Stimulated activated CD8-positive, alpha-beta memory T cell treated with anti-CD3 and anti-CD28 coated beads, Interleukin-12 subunit alpha, Interleukin-12 subunit beta, amount 100 ng/mL, for 24 hours (primary cell): ENCODE measurements around the gene COL4A2.

Experiments used
- DNase-seq: peaks from one replicate; pipeline ENCODE4 v3.0.0-alpha.2; 2020; ENCODE audit errors: extremely low read depth

Gene COL4A2

DNA sequence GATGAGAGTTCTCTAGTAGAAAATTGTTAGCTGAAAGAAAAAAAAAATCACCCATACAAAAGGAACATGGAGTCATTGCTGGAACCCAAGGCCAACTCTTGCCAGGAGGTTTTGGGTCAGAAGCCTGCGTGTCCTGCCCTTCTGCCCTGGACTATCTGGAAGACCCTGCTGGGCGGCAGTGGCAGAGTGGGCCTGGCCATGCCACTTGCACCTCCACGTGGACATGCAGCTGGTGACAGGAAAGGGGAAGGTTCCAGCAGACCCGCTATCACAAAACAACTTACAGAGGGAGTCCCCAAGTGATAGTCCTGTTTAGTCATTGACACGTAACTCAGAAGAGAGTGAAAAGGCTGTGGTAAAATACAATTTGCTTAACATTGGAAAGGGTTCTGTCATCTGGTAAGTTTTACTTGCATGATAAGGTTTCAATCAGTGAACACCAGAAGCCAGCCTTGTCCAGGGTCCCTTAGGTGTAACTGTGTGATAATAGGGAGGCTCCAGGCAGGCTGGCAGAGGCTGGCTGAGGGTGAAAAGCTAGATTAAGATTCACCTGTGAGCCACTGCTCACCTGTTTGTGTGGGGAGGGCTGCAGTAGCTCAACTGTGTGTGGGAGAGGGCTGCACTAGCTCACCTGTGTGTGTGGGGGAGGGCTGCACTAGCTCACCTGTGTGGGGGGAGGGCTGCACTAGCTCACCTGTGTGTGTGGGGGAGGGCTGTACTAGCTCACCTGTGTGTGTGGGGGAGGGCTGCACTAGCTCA lies 47.8 kb downstream of the COL4A2 start:
- DNase-seq: no peak

DNA sequence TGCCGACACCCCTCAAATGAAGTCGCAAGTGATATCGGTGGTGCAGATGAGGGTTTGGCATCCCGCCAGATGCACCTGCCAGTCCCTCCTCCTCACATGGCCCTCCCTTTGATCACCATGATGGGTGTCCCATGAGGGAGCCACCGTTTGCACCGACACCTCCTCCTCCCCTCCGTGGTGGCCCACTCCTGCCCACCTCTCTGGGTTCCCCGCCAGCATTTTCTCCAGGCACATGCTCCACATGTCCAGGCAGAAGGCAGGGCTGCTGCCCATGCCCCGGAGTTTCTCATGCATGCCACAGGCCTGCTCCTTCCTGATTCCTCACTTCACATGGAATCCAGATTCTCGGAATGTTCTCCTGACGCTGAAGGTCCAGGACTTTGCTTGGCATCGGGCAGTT lies 49.3 kb downstream of the COL4A2 start:
- DNase-seq: no peak

DNA sequence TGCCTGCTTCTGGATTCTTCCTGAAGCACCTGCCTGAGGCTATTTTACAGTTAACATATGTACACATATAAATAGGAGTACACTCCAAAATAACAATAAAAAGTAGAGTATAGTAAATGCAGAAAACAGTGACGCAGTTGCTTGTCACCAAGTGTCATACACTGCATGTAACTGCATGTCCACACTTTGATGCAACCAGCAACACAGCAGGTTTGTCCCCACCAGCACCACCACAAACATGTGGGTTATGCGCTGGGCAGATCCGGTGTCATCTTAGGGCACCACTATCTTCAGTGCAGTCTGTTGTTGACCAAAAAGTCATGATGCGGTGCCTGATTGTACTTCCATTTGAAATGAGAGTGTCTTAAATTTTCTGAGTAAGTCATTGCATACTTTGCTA lies 51.3 kb downstream of the COL4A2 start:
- DNase-seq: no peak

DNA sequence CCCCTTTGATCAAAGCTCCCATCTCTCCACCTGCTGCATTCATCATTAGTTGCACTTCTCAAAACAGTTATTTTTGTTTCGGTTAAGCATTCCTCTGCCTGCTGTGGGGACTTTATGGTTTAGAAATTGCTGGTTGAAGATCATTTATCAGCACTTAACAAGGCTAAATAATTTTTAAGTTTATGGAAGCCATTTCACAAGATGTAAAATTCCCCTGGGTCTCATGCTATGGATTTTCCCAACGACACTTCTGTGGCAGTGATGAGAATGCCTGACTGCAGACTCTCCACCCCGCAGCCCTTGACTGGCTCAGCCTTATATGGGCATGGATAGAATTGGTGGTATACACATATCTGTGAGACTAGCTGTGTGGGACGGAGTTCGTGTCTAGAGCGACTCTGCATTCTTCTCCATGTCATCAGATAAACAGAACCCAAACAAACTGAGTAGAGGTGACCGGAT lies 52.8 kb downstream of the COL4A2 start:
- DNase-seq: no peak

DNA sequence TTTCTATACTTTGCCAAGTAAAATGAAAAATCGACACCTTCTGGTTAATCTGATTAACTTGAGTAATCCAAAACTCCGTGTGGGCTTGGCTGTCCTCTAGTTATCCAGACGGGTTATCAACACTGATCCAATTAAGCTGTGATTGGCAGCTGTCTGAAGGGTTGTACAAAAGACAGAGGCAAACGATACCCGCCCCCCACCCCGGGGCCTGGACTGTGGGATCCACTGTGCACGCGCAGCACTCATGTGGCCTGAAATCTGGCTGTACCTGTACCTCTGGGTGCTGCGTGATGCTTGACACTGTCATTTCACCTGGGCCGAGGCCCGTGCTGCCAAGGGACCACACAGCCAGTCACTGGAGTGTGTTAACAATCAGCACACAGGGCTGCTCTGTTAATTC lies 53.5 kb downstream of the COL4A2 start:
- DNase-seq: no peak

DNA sequence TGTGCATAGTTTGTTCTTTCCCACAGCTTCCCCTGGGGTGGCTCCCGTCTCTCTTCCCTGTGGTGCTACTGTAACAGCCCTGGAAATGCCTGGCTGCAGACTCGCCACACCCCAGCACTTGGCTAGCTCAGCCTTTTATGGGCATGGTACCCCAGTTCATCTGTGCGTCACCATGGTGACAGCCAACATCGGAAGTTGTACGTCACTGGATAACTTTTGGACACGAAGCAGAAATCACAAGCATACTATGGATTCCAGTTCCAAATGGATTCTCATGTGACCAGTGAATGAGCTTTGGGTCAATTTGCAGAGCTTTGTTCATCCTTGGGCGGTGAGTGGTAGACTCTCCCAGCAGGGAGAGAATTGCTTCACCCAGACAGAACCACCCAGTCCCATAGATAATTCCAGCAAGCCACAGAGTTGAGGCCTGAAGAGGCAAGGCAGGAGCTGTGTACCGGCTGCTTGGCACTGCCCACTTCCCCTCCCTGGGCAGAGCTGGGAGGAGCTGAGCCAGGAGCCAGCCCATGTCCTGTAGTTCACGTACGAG lies 54.4 kb downstream of the COL4A2 start:
- DNase-seq: no peak

DNA sequence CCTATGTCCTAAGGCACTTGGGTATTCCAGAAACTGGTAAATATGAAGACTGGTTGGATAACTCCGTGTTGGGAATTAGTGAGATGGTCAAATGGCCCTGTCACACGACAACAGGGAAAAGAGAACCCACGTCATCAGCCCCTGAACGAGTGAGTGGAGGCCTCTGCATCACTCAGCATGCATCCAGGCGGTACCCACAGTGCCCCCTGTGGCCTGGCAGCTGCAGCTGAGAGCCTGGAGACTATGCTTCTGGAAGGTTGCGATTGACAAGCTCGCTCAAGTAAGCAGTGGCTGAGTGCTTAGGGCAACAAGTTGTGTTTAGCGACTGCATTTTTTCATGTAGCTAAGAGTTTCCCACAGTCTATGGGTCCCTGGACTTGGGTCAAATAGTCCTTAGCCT lies 55.9 kb downstream of the COL4A2 start:
- DNase-seq: no peak

DNA sequence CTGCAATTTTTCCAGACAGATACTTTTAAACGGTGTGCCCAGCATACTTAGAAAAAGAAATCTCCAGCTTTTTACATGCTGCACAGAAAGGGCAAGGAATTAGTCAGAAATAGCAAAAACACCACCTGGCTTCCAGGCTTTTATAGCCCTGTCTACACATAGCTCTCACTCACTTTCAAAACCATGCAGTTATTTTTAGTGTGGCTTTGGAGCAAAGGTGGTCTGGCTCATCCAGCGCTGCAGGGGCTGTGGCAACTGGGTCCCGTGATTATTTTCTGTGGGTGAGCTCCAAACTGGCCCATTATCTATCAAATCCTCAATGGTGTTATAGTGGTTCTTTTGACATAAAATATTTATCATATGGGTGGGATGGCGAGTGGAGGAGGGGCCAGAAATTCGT lies 57.0 kb downstream of the COL4A2 start:
- DNase-seq: no peak

DNA sequence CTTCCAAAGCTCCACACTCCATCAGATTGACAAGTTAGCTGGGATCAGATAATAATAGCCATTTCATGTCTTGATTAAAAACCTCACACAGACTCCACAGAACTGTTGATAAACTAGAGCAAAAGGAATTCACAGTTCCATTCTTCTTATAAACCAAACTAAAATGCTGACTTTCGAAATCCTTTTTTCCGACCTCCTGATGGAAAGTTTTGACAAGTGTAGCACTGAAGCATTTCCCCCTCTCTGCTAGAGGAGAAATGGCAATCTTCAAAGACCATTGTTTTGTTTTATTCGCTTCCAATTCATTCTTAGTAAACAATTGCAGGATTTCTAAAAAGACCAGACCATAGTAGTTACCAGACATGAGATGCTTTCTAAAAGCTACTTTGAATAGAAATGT lies 58.8 kb downstream of the COL4A2 start:
- DNase-seq: no peak

DNA sequence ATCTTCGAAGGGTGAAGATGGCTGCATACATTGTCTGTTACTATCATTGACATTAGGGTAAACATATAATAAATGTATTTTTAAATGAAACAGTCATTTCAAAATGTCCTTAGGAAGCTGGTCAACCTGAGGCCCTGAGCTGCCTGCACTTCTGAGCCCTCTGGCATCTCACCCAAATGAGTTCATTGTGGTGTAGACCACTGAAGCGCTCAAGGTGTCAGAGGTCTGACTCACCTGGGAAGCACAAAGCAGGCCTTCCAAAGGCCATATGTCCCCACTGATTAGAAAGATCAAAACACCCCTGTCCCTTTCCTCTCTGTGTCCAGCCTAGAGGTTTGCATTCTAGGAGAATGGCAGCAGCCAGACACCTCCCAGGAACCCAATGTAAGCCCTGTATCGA lies 59.6 kb downstream of the COL4A2 start:
- no peak for DNase-seq

DNA sequence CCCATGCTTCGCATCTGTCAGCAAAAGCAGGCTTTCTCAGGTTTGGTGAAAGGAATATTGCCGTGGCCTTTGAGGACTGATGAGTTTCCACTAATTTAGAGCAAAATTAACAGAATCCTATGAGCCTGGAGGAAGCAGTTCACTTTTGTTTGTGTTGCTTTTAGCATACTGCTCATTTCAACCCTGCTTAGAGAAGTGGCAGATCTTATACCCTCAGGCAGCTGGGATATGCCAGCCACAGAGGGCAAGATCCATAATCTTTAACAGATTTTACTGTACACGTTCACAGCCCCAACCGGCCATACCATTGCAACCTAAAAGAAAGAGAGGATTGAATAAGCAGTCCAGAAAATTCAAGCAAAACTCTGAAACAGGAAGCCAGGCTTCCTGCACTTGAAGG lies 60.5 kb downstream of the COL4A2 start:
- no peak for DNase-seq

DNA sequence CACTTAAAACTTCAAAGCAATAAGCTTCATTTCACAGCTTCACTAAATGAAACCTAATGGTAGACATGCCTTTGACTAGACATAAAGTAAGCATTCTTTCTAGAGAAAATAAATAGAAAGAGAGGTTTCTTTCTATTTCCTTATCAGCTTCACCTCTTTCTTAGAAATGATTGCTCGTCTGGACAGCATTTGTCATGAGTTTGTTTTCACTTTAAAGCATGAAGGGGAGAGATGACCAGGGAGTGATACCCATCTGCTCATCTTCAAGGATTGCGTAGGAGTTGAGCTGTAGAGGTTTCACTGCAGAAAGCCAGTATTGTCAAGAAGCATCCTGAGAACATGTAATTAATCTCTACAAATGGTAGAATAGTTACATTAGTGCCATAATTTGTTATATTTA lies 61.3 kb downstream of the COL4A2 start:
- no peak for DNase-seq

DNA sequence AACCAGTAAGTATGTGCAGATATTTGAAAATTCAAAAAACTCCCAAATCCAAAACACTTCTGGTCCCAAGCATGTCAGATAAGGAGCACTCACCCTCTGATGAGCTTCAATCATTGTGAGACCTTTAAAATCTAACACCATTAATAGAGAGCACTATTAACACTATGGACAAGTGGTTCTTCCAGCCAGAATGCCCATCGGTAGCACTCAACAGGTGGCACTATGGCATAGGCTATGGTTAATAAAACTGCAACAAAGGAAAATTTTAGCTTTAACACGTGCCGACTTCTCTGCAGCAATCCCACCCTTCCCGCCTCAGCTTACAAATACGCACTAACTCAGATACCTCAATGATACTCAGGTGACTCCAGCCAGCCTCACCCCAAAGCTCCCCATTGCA lies 62.3 kb downstream of the COL4A2 start:
- no peak for DNase-seq

DNA sequence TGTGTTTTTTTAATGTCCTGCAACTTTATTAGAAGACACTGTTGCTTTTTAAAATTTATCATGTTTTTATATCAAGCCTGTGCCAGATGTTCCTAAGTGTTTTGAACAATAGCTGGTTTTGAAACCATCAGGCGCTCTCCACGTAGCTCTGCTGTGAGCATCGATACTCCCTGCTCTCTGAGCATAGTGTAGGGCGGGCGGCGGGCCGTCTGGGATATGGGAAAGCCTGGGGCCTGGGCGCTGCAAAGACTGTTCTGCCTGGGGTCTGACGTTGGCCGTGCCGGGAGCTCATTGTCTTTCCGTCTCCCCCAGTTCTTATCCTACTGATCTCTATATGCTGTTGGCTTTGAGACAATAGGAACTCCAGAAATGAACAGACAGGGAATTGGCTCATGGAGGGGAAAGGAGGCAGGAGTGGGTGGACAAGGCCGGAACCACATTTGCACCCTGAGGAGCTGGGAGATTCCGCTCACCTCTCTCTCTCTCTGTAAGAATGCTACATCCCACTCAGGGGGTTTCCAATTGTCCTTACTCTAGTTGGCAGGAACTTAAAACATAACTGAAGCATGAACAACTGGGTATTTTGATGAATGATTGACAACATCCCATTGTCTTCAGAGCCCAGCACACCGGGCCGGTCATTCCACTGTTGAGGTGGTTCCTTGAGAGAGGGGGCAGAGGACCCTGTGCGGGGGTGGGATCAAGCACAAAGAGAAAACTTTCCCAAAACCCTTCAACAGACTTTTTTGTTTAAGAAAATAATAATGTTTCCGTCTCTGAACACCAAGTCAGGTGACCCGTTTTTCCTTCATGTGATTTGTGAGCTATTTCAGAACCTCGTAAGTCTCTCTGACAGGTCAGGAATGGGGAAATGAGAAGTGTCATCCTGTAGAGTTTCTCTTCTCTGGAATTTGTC lies 64.7 kb downstream of the COL4A2 start:
- DNase-seq: no peak

DNA sequence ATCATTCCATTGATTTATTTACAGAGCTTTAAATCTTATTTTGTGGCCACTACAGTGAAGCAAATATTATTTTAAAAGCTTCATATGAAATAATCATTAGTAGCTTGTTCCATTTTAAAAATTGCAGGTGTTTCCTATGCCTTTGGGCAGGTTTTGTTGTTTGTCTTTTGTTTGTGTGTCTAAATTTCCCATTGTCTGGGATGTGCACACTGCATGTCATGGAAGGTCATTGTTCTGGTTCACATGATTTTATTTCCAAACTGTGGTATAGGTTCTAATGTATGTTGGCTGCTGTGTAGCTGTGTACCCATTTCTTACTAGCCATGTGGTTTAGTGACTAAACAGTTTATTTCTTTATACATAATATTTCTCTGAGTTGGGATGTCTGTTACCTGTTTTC lies 65.6 kb downstream of the COL4A2 start:
- DNase-seq: no peak

DNA sequence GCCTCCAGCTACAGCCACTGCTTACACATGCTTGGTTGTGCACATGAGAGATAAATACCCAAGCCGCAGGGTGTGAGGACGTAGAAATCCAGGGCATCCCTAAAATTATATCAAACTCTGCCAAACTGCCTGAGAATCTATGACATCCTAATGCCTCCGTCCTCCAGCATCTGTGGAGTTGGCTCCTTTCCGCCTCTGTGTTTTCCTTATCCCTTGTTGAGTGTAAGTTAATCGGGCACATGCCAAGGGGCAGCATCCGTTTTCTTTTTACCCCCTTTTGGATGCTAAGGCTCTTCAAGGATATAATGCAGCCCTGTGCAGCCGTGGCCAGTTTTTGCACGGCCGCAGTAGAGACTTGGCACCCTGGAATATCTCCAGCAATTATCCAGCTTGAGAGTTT lies 66.5 kb downstream of the COL4A2 start:
- DNase-seq: no peak

DNA sequence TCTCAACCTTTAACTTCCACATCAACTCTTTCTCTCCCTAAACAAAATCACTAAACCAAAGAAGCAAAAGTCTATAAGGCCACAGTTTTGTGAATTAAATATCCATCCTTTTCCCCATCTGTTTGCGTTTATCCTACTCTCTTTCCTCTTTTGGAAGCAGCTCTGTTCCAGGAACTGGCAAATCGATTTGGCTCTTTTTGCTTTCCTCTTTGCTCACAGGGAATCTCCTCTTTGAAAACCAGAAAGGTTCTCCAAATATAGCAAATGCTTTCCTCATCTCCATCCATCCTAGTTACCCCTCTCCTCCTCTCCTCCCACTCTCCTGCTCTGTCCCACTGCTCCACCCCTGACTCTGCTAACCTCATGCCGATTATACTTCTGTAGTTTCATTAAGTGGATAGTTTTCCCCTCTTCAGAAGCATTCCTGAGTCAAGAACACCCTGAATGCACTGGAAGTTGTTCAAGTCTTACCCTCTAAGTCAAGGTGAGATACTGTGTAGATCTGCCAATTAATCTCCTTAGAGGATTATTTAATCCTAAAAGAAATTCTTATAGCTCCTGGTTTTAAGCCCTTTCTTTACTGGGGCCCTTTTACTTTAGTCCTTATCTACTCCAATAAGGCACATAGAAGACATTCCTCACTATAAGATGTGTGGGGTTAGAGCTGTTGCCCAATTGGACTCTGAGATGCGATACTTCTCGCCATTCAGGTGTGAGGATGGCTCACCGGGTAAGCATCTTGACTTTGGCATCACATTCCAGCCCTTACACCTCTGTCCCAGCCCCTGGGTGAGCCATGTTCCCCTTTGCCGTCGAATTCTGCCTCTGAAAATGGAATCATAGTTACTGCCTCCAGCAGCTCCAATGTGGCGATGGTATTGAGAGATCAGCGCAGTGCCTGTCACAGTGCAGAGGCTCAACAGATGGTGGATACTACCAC lies 67.6 kb downstream of the COL4A2 start:
- DNase-seq: no peak

DNA sequence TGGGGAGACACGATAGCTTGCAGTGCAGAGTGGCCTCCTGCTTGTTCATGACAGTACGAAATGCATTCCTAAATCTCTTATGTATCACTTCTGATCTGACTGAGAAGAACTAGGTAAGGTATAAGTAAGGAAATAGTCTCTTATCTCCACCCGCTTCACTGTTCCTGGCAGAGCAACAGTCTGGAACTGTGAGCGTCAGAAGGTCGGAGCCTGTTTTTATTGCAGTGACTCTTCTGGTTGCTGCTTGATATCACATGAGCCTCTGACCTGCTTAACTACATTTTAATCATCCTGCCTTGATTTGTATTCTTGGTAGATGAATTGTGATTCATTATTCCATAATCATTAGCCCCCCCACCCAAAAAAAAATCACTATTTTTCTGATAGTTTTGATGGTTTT lies 69.0 kb downstream of the COL4A2 start:
- DNase-seq: no peak

DNA sequence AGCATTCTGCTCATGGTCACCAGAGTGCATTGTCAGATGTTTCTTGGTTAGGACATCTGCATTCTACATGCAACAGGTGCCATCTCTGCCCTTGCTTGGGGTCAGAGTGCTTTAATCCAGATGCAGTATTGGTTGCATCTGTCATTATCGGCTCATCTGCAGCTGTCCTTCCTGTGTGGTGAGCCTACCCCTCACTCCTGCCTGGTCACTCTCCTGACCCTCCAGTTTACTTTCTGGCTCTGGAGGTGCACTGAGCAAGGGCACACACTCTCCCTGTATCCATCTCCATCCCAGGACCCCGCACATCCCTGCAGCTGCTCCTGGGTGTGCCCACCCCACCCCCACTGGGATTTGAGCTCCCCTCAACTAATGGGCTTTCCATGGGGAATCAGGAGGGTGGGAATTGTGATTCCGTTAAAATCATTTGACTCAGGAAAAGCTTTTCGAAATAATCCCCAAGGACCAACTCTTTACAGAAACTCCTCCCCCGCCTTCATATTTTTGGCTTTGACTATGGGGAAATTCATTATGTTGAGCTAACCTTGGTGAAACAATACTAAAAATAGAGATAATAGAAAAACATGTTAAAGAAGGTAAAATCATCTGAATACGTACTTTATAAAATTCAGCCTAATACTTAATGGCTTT lies 70.2 kb downstream of the COL4A2 start:
- no peak for DNase-seq

DNA sequence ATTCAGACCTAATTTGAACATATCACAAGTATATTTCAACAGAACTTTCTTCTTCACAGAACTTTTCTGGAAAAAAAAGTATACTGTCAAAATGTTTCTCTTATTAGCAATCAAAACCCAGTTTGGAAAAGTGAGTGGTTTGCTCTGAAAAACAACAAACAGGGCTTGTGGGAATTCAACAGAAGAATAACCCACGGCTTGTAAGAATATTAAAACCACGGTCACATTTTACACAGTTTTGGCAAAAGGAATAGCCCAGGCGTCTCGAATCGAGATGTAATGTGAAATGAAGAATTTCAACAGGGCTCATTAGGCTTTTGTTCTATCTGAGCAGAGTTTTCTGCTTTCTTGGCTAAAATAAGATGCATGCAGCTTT lies 70.7 kb downstream of the COL4A2 start:
- no peak for DNase-seq

DNA sequence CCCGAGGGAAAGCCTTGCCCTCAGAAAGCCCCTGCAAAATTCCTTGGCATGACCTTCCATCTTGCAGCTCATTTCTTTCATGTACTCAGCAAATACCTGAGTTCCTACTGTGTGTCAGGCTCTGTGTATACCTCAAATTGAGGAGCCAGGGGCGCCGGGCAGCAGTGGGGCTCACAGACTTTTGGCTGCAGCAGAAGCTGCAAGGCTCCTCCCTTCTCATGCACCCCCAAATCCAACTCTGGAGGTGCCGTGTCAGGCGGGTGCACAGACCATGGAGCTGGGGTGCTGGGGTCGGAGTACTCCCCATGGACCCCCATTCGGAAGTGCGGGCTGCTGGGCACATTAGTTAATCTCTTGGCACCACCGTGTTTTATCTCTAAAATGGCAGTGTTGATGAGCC lies 72.3 kb downstream of the COL4A2 start:
- DNase-seq: no peak
